Gastrocnemius medialis (tissue), 4 donors: ENCODE results near the gene ADM5. TPM values are rescaled to one million over a fixed set of nuclear protein-coding genes. Genes with fewer than 3 reads are reported as not detected.
A peak's percentile ranks its signal among the peaks of the same experiment; 100 is the strongest.

ENCODE experiments used
- ATAC-seq, 2 donors: fragments of 150-250 bp; one replicate each; pipeline ENCODE4 v1.9.1; 2016
- DNase-seq, 2 donors: peaks; one replicate each; pipeline ENCODE4 v3.0.0-alpha.2; 2019
- H3K27ac ChIP-seq, 4 donors: fragments of 200-600 bp; sonication (generic); 1 replicate in 1 of 4; 2 replicates in 3 of 4; pipeline ENCODE4 v1.5.1; 2016 to 2018; ENCODE audit warnings: mild to moderate bottlenecking in 2 of 4, moderate library complexity in 1 of 4
- H3K27me3 ChIP-seq, 3 donors: fragments of 200-600 bp; sonication (generic) in 2 of 3; 1 replicate in 1 of 3; 2 replicates in 2 of 3; pipeline versions ENCODE4 v1.5.1 to v1.6.0; 2016 to 2019; ENCODE audit warnings: mild to moderate bottlenecking in 1 of 3, moderate library complexity in 1 of 3
- H3K36me3 ChIP-seq, 2 donors: fragments of 200-600 bp; sonication (generic) in 1 of 2; one replicate each; pipeline ENCODE4 v1.5.1; 2017 to 2018
- H3K4me1 ChIP-seq, 2 donors: fragments of 200-600 bp; sonication (generic) in 1 of 2; one replicate each; pipeline ENCODE4 v1.5.1; 2016 to 2017; ENCODE audit warnings: mild to moderate bottlenecking in 2 of 2
- H3K4me3 ChIP-seq, 4 donors: fragments of 200-600 bp; sonication (generic) in 3 of 4; 1 replicate in 1 of 4; 2 replicates in 3 of 4; pipeline ENCODE4 v1.5.1; 2016 to 2019; ENCODE audit warnings: mild to moderate bottlenecking in 2 of 4
- H3K9me3 ChIP-seq, 3 donors: fragments of 200-600 bp; sonication (generic) in 2 of 3; 1 replicate in 1 of 3; 2 replicates in 2 of 3; pipeline ENCODE4 v1.5.1; 2016 to 2019
- CTCF ChIP-seq, 5 experiments: fragments of 450-650 bp in 3 of 5; fragments of 200-600 bp in 2 of 5; sonication (generic) in 2 of 5; IDR thresholded peaks in 4 of 5; conservative IDR thresholded peaks in 1 of 5; 1 replicate in 4 of 5; 2 replicates in 1 of 5; pipeline ENCODE4 v1.5.1; 2016 to 2019; ENCODE audit warnings: antibody characterized with exemption in 5 of 5, mild to moderate bottlenecking in 3 of 5, moderate library complexity in 3 of 5
- POLR2A ChIP-seq, 2 donors: fragments of 450-650 bp; IDR thresholded peaks; one replicate each; pipeline ENCODE4 v1.6.1; 2017; ENCODE audit warnings: antibody characterized with exemption in 2 of 2, mild to moderate bottlenecking in 2 of 2, moderate library complexity in 2 of 2
- in situ Hi-C, 4 donors: fragments of 200-750 bp; cut with MboI; loops; one replicate each; pipeline versions ENCODE4 v1.15.0 to v1.8.0; 2017; ENCODE audit warnings: low sequenced_read_pairs in 4 of 4
- intact Hi-C: fragments of 100-400 bp; cut with DNase I; formaldehyde crosslinking; loops from one replicate; pipeline ENCODE4 v1.15.1; 2023; ENCODE audit warnings: low total_unique reads
- total RNA-seq, 4 donors: library from RNA; depleted of rRNA; stranded (reverse); fragments of >200 nt; gene quantifications; one replicate each; pipeline versions ENCODE4 v1.1.0 to v1.2.3, GENCODE V29; 2016

The ADM5 gene
- total RNA-seq, 4 donors from 2014 or later: 1.0 to 2.1 (median 1.4) TPM; not detected in 1

DNA sequence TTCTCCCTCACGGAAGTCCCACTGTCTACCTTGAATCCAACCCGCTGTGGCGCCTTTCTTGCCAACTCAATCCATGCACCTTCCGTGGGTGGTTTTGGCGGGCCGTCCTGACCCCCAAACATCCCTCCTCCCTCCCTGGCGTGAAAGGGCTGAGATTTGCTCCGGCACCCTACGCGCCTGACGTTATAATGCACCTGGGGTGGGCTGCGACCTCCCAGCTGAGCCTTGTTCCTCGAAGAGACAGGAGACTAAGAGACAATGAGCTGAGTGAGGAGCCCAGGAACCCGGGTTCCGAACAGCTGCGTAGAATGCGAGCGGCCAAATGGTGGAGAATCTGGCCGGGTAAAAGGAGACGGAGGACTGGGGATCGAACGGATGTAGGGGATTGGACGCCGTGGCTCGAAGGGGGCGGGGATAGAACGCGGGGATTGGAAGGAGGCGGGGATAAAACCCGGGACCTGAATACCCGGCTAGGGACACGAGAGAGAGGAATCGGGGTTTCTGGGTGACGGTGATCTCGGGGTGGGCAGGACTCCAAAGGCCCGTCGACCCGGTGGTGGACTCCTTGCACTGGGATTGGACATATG lies 1.4 kb downstream of the ADM5 start, which contains the start of gene CPT1C:
Gene CPT1C, plus strand, starts transcription at position 461 of the 587 bp plus-strand sequence. CDS start 1,137 bp downstream, outside the sequence.
- Histone ChIP-seq H3K27me3 (peaks cover 3 to 17% (median 13%) of the 10 kb centered on the region in 3 donors), H3K36me3 (peaks cover 0 to 13% of the 10 kb centered on the region in 2 donors), H3K4me1 (peaks cover 10 to 14% of the 10 kb centered on the region in 2 donors), H3K27ac (peak within 1 kb of the TSS; percentile 8 to 72 (median 61)), H3K9me3 (no peaks in the 10 kb centered on the region), H3K4me3 (peak within 1 kb of the TSS; percentile 50 to 59 (median 54))
- intact Hi-C loops: no loop called here
- peak; percentile 49 to 55 for DNase-seq
- TF ChIP-seq CTCF (IDR thresholded peaks at IDR 0.05 in 4 of 5, conservative IDR thresholded peaks at IDR 0.05 in 1 of 5): no peak
- TF ChIP-seq POLR2A (IDR thresholded peaks at IDR 0.05): peak in 1 of 2 donors; percentile 64
- peak; percentile 55 to 68 for ATAC-seq
- in situ Hi-C loops: no loop called here

- Histone ChIP-seq H3K27me3 (peaks cover 3 to 17% (median 13%) of the 10 kb centered on the region in 3 donors), H3K9me3 (no peaks in the 10 kb centered on the region), H3K4me3 (peak overlapping the region; percentile 50 to 59 (median 54)), H3K27ac (peak overlapping the region in 1 of 4 donors; percentile 72), H3K4me1 (peaks cover 10 to 14% of the 10 kb centered on the region in 2 donors), H3K36me3 (peaks cover 0 to 6% of the 10 kb centered on the region in 2 donors)
- DNase-seq (no peak), ATAC-seq (no peak)
- intact Hi-C loops (no loop called here), in situ Hi-C loops (no loop called here)
- TF ChIP-seq CTCF (IDR thresholded peaks at IDR 0.05 in 4 of 5, conservative IDR thresholded peaks at IDR 0.05 in 1 of 5): no peak
- TF ChIP-seq POLR2A (IDR thresholded peaks at IDR 0.05): no peak
Measured at GRCh38 chr19:49691243-49692146, 2.1 kb downstream of the ADM5 start.

DNA sequence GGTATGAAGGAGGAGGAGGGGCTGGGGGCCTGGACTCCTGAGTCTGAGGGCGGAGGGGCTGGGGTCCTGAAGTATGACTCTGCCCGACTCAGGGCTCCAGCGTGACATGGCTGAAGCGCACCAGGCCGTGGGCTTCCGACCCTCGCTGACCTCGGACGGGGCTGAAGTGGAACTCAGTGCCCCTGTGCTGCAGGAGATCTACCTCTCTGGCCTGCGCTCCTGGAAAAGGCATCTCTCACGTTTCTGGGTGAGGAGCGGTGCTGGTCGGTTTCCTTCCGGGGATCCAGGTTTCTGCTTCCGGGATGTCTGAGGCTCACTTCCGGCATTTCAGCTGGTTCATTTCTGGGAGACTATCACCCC lies 2.7 kb downstream of the ADM5 start:
- peaks cover 10 to 14% of the 10 kb centered on the region in 2 donors for H3K4me1 ChIP-seq
- intact Hi-C loops (no loop called here), in situ Hi-C loops (no loop called here)
- H3K36me3 ChIP-seq: peaks cover 0 to 6% of the 10 kb centered on the region in 2 donors
- TF ChIP-seq POLR2A (IDR thresholded peaks at IDR 0.05) (no peak), CTCF (IDR thresholded peaks at IDR 0.05 in 4 of 5, conservative IDR thresholded peaks at IDR 0.05 in 1 of 5) (no peak)
- H3K9me3 ChIP-seq: no peaks in the 10 kb centered on the region
- DNase-seq: no peak
- H3K27ac ChIP-seq: no peak overlapping the region
- H3K4me3 ChIP-seq: no peak overlapping the region
- ATAC-seq: no peak
- peaks cover 3 to 17% (median 13%) of the 10 kb centered on the region in 3 donors for H3K27me3 ChIP-seq

GRCh38 chr19:49696115-49696514 lies 6.7 kb downstream of the ADM5 start:
- no peaks in the 10 kb centered on the region for H3K9me3 ChIP-seq
- no peak for DNase-seq
- no peak overlapping the region for H3K27ac ChIP-seq
- intact Hi-C loops (no loop called here), in situ Hi-C loops (no loop called here)
- H3K4me3 ChIP-seq: no peak overlapping the region
- peaks cover 0 to 6% of the 10 kb centered on the region in 2 donors for H3K4me1 ChIP-seq
- TF ChIP-seq CTCF (IDR thresholded peaks at IDR 0.05 in 4 of 5, conservative IDR thresholded peaks at IDR 0.05 in 1 of 5): no peak
- TF ChIP-seq POLR2A (IDR thresholded peaks at IDR 0.05): no peak
- no peaks in the 10 kb centered on the region for H3K36me3 ChIP-seq
- ATAC-seq: no peak
- peaks cover 0 to 6% (median 2%) of the 10 kb centered on the region in 3 donors for H3K27me3 ChIP-seq
